SK-N-SH treated with all-trans-retinoic acid at 6 μM for 48 hours (cell line): ENCODE measurements around the gene LAP3.

Experiments used
- ATAC-seq: fragments of 200-7000 bp; cut with Tn5 transposase; 3 replicates; pipeline ENCODE4 v1.9.1; 2020; ENCODE audit warnings: mild to moderate bottlenecking, moderate library complexity
- BACH2 ChIP-seq: fragments of 250-450 bp; sonication (Bioruptor Pico); IDR thresholded peaks from 2 replicates; pipeline ENCODE4 v1.9.0; 2021; ENCODE audit warnings: mild to moderate bottlenecking, borderline replicate concordance
- CSDC2 ChIP-seq: fragments of 250-450 bp; sonication (Bioruptor Pico); IDR thresholded peaks from 2 replicates; pipeline ENCODE4 v1.5.0; 2020; ENCODE audit warnings: mild to moderate bottlenecking, moderate library complexity
- ESRRG ChIP-seq: fragments of 250-450 bp; sonication (Bioruptor Pico); IDR thresholded peaks from 2 replicates; pipeline ENCODE4 v1.6.1; 2021; ENCODE audit warnings: mild to moderate bottlenecking
- GLIS3 ChIP-seq: fragments of 250-450 bp; sonication (Bioruptor Pico); IDR thresholded peaks from 2 replicates; pipeline ENCODE4 v1.5.0; 2020; ENCODE audit warnings: mild to moderate bottlenecking, moderate library complexity
- OSR1 ChIP-seq: fragments of 250-450 bp; sonication (Bioruptor Pico); IDR thresholded peaks from 2 replicates; pipeline ENCODE4 v1.8.0; 2022; ENCODE audit warnings: moderate library complexity, mild to moderate bottlenecking, inconsistent platforms
- PATZ1 ChIP-seq: fragments of 250-450 bp; sonication (Bioruptor Pico); IDR thresholded peaks from 2 replicates; pipeline ENCODE4 v1.8.0; 2020; ENCODE audit warnings: mild to moderate bottlenecking, moderate library complexity, borderline replicate concordance
- RARB ChIP-seq: fragments of 250-450 bp; sonication (Bioruptor Pico); IDR thresholded peaks from 2 replicates; pipeline ENCODE4 v1.8.0; 2021; ENCODE audit warnings: mild to moderate bottlenecking, moderate library complexity
- SNAI2 ChIP-seq: fragments of 250-450 bp; sonication (Bioruptor Pico); IDR thresholded peaks from 2 replicates; pipeline ENCODE4 v1.5.0; 2020; ENCODE audit warnings: mild to moderate bottlenecking, moderate library complexity
- TCF4 ChIP-seq: fragments of 250-450 bp; sonication (Bioruptor Pico); IDR thresholded peaks from 2 replicates; pipeline ENCODE4 v1.8.0; 2021; ENCODE audit warnings: mild to moderate bottlenecking, moderate library complexity, borderline replicate concordance
- ZC3H10 ChIP-seq: fragments of 250-450 bp; sonication (Bioruptor Pico); IDR thresholded peaks from 2 replicates; pipeline ENCODE4 v1.5.1; 2021; ENCODE audit warnings: mild to moderate bottlenecking, moderate library complexity
- ZFP30 ChIP-seq: fragments of 450-650 bp; formaldehyde crosslinking; IDR thresholded peaks from 2 replicates; pipeline ENCODE4 v1.5.0; 2022; ENCODE audit warnings: mild to moderate bottlenecking, moderate library complexity
- TF ChIP-seq, protein P1 (sequence below): fragments of 250-450 bp; sonication (Bioruptor Pico); IDR thresholded peaks from 2 replicates; pipeline ENCODE4 v1.5.0; 2020; ENCODE audit warnings: mild to moderate bottlenecking, moderate library complexity
- TF ChIP-seq, protein P2 (sequence below): fragments of 250-450 bp; sonication (Bioruptor Pico); IDR thresholded peaks from 2 replicates; pipeline ENCODE4 v1.8.0; 2021; ENCODE audit warnings: low read depth, mild to moderate bottlenecking, moderate library complexity, borderline replicate concordance
- TF ChIP-seq, protein P3 (sequence below): fragments of 250-450 bp; sonication (Bioruptor Pico); IDR thresholded peaks from 2 replicates; pipeline ENCODE4 v1.5.1; 2021; ENCODE audit warnings: mild to moderate bottlenecking, moderate library complexity
- TF ChIP-seq, protein P4 (sequence below): fragments of 250-450 bp; sonication (Bioruptor Pico); IDR thresholded peaks from 2 replicates; pipeline ENCODE4 v1.5.1; 2020; ENCODE audit warnings: low read depth, mild to moderate bottlenecking, moderate library complexity

The LAP3 gene

GRCh38 chr4:17560065-17560673 lies 16.8 kb upstream of the LAP3 start:
- TF ChIP-seq RARB (no peak), ZC3H10 (CRISPR knock-in tag) (no peak), GLIS3 (CRISPR knock-in tag) (no peak)
- TF ChIP-seq, protein P1, sequence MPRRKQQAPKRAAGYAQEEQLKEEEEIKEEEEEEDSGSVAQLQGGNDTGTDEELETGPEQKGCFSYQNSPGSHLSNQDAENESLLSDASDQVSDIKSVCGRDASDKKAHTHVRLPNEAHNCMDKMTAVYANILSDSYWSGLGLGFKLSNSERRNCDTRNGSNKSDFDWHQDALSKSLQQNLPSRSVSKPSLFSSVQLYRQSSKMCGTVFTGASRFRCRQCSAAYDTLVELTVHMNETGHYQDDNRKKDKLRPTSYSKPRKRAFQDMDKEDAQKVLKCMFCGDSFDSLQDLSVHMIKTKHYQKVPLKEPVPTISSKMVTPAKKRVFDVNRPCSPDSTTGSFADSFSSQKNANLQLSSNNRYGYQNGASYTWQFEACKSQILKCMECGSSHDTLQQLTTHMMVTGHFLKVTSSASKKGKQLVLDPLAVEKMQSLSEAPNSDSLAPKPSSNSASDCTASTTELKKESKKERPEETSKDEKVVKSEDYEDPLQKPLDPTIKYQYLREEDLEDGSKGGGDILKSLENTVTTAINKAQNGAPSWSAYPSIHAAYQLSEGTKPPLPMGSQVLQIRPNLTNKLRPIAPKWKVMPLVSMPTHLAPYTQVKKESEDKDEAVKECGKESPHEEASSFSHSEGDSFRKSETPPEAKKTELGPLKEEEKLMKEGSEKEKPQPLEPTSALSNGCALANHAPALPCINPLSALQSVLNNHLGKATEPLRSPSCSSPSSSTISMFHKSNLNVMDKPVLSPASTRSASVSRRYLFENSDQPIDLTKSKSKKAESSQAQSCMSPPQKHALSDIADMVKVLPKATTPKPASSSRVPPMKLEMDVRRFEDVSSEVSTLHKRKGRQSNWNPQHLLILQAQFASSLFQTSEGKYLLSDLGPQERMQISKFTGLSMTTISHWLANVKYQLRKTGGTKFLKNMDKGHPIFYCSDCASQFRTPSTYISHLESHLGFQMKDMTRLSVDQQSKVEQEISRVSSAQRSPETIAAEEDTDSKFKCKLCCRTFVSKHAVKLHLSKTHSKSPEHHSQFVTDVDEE = no peak
- no peak for ATAC-seq

DNA sequence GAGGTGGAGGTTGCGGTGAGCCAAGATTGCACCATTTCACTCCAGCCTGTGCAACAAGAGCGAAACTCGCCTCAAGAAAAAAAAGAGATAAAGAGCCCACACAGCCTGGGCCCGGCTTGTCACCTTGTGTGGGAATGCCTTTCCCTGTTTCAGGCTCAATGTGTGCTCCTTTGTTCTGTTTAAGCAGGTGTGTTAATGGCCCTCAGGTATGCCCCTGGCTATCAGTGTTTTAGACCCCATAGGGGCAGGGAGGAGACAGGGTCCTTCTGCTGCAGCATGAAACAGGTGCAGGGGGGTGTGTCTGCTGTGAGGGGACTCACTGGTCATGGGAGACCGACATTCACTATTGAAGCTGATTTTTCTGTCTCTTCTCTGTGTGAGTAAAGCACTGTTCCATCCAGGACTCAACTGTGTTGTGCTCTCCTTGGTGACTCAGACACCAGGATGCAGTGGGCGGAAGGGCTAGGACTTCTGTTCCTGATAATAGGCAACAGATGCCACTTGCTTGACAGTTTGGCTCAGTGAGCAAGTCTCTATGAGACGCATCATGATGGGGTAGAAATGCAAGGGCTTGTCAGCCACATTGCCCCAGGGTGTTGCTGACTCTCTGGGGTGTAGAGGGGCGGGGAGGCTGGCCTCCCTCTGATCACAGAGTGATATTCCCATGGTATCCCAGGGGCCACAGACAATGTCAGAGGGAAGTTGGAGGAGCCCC lies 15.6 kb upstream of the LAP3 start:
- peak; percentile 62; the same call in 1 of the 2 replicates for TF ChIP-seq TCF4 (CRISPR knock-in tag)
- TF ChIP-seq, protein P1 = no peak
- ATAC-seq = peak; percentile 97

DNA sequence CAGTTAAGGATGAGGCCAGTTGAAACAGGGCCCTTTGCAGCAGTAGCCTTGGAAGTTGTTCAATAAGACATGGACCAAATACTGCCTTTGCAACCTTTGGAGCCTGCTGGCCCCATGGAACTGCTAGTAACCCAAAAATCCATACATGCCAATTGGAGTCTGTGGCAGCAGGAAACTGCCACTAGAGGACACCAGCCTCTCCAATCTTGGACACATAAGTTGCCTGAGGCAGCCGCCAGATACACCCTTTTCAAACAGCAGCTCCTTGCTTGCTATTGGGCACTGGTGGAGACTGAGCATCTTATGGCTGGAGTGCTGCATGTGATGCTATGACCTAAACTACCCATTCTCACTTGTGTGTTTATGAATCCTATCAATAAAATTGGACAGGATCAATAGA lies 14.8 kb upstream of the LAP3 start:
- ATAC-seq = peak; percentile 12; the same call in 1 of the 3 replicates
- TF ChIP-seq ESRRG = no peak
- no peak for TF ChIP-seq SNAI2
- TF ChIP-seq PATZ1 (CRISPR knock-in tag) = no peak
- TF ChIP-seq ZFP30 (CRISPR knock-in tag) = no peak
- TF ChIP-seq OSR1 (CRISPR knock-in tag) = no peak
- no peak for TF ChIP-seq BACH2
- TF ChIP-seq, protein P2, sequence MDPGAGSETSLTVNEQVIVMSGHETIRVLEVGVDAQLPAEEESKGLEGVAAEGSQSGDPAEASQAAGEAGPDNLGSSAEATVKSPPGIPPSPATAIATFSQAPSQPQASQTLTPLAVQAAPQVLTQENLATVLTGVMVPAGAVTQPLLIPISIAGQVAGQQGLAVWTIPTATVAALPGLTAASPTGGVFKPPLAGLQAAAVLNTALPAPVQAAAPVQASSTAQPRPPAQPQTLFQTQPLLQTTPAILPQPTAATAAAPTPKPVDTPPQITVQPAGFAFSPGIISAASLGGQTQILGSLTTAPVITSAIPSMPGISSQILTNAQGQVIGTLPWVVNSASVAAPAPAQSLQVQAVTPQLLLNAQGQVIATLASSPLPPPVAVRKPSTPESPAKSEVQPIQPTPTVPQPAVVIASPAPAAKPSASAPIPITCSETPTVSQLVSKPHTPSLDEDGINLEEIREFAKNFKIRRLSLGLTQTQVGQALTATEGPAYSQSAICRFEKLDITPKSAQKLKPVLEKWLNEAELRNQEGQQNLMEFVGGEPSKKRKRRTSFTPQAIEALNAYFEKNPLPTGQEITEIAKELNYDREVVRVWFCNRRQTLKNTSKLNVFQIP (CRISPR knock-in tag) = no peak
- TF ChIP-seq, protein P3, sequence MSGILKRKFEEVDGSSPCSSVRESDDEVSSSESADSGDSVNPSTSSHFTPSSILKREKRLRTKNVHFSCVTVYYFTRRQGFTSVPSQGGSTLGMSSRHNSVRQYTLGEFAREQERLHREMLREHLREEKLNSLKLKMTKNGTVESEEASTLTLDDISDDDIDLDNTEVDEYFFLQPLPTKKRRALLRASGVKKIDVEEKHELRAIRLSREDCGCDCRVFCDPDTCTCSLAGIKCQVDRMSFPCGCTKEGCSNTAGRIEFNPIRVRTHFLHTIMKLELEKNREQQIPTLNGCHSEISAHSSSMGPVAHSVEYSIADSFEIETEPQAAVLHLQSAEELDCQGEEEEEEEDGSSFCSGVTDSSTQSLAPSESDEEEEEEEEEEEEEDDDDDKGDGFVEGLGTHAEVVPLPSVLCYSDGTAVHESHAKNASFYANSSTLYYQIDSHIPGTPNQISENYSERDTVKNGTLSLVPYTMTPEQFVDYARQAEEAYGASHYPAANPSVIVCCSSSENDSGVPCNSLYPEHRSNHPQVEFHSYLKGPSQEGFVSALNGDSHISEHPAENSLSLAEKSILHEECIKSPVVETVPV (CRISPR knock-in tag) = no peak
- TF ChIP-seq CSDC2 (CRISPR knock-in tag) = no peak
- TF ChIP-seq, protein P4, sequence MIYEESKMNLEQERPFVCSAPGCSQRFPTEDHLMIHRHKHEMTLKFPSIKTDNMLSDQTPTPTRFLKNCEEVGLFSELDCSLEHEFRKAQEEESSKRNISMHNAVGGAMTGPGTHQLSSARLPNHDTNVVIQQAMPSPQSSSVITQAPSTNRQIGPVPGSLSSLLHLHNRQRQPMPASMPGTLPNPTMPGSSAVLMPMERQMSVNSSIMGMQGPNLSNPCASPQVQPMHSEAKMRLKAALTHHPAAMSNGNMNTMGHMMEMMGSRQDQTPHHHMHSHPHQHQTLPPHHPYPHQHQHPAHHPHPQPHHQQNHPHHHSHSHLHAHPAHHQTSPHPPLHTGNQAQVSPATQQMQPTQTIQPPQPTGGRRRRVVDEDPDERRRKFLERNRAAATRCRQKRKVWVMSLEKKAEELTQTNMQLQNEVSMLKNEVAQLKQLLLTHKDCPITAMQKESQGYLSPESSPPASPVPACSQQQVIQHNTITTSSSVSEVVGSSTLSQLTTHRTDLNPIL = no peak
- TF ChIP-seq, all 23 proteins: peak for 0
